RPMI8226 (cell line): Measurements from ENCODE around the gene JRKL.

ENCODE experiments used
- DNase-seq: peaks from one replicate; pipeline ENCODE4 v3.0.0-alpha.2; 2015

Gene JRKL

GRCh38 chr11:96389720-96390487, at the start of gene JRKL, which contains the start of gene CCDC82:
Gene JRKL, plus strand, starts transcription at chr11:96390013. Its CDS starts 637 bp downstream, at chr11:96390650.
Gene CCDC82, minus strand, starts transcription at chr11:96389912. Its CDS starts 5,165 bp downstream, at chr11:96384747.
- DNase-seq: peak; percentile 97

- no peak for DNase-seq
Measured at GRCh38 chr11:96340555-96340885, 49.3 kb upstream of the JRKL start.

- DNase-seq: peak; percentile 81
Measured at GRCh38 chr11:96341211-96342013, 48.4 kb upstream of the JRKL start.

- peak; percentile 33 for DNase-seq
Measured at GRCh38 chr11:96342014-96342960, 47.5 kb upstream of the JRKL start.

- peak; percentile 95 for DNase-seq
Measured at GRCh38 chr11:96342961-96343711, 46.7 kb upstream of the JRKL start, which contains the start of gene MAML2. Gene MAML2, minus strand, starts transcription at chr11:96343195. Its CDS starts 1,300 bp downstream, at chr11:96341895.

- no peak for DNase-seq
Measured at GRCh38 chr11:96356848-96357247, 33.0 kb upstream of the JRKL start.

GRCh38 chr11:96357794-96358193, 32.0 kb upstream of the JRKL start:
- DNase-seq: no peak

GRCh38 chr11:96358321-96358720, 31.5 kb upstream of the JRKL start:
- DNase-seq: no peak

GRCh38 chr11:96361778-96362177, 28.0 kb upstream of the JRKL start:
- no peak for DNase-seq

GRCh38 chr11:96365493-96365892, 24.3 kb upstream of the JRKL start:
- DNase-seq: no peak

GRCh38 chr11:96366024-96366423, 23.8 kb upstream of the JRKL start:
- no peak for DNase-seq

- DNase-seq: no peak
Measured at GRCh38 chr11:96367342-96367741, 22.5 kb upstream of the JRKL start.

- no peak for DNase-seq
Measured at GRCh38 chr11:96373826-96374225, 16.0 kb upstream of the JRKL start.

- DNase-seq: no peak
Measured at GRCh38 chr11:96376796-96377195, 13.0 kb upstream of the JRKL start.

- DNase-seq: no peak
Measured at GRCh38 chr11:96384156-96384555, 5.7 kb upstream of the JRKL start.

GRCh38 chr11:96385187-96385586, 4.6 kb upstream of the JRKL start:
- no peak for DNase-seq

GRCh38 chr11:96388891-96389719, 708 bp upstream of the JRKL start:
- peak; percentile 79 for DNase-seq

GRCh38 chr11:96390488-96390792, 627 bp downstream of the JRKL start:
- peak; percentile 11 for DNase-seq

GRCh38 chr11:96391698-96392307, 2.0 kb downstream of the JRKL start:
- no peak for DNase-seq

- peak; percentile 38 for DNase-seq
Measured at GRCh38 chr11:96393753-96394348, 4.0 kb downstream of the JRKL start.
